ENCODE results near the gene CD200.

DNA sequence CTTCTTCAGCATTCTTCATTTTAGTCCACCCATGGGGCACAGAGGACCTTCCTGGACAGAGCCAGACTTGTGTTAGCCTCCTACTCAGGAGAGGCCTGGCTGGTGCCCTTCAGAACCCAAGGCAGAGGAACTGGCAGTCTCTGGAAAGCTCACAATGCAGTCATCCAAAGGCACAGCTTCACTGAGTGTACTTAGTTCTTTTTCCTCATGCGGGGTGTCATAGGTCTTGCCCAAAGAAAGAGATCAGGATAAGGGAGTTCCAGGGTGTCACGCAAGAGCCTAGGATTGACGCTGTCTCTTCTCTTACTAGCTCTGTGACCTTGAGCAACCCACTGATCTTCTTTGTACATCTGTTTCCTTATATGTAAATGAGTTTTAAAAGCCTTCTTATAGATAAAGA is 58.7 kb downstream of the CD200 start:
- no peak for TF ChIP-seq CTCF (IDR thresholded peaks at IDR 0.05)
- TF ChIP-seq ZFX (IDR thresholded peaks at IDR 0.05; ENCODE audit: borderline replicate concordance), result no peak
